GM21723 (cell line): ENCODE results near the gene C19orf81.

Experiments
- ATAC-seq: cut with Tn5 transposase; IDR thresholded peaks from one replicate; pipeline ENCODE4 v1.9.1; 2021; ENCODE audit warnings: mild to moderate bottlenecking, moderate library complexity; ENCODE audit not compliant: unreplicated experiment

Gene C19orf81

GRCh38 chr19:50678323-50678722, 29.1 kb downstream of the C19orf81 start:
- ATAC-seq: no peak

GRCh38 chr19:50679177-50680125, 30.2 kb downstream of the C19orf81 start:
- peak; percentile 76 for ATAC-seq

- ATAC-seq: no peak
Measured at GRCh38 chr19:50686310-50687032, 37.2 kb downstream of the C19orf81 start.

GRCh38 chr19:50688766-50689165, 39.5 kb downstream of the C19orf81 start:
- no peak for ATAC-seq

- ATAC-seq: no peak
Measured at GRCh38 chr19:50690439-50690838, 41.2 kb downstream of the C19orf81 start.

GRCh38 chr19:50693064-50693975, 44.1 kb downstream of the C19orf81 start:
- no peak for ATAC-seq

- no peak for ATAC-seq
Measured at GRCh38 chr19:50694815-50695145, 45.5 kb downstream of the C19orf81 start.

- no peak for ATAC-seq
Measured at GRCh38 chr19:50695251-50696093, 46.2 kb downstream of the C19orf81 start.

GRCh38 chr19:50696094-50696483, 46.8 kb downstream of the C19orf81 start:
- no peak for ATAC-seq

- ATAC-seq: no peak
Measured at GRCh38 chr19:50697414-50698124, 48.3 kb downstream of the C19orf81 start.

GRCh38 chr19:50701367-50701985, 52.2 kb downstream of the C19orf81 start:
- ATAC-seq: no peak

GRCh38 chr19:50702158-50702870, 53.1 kb downstream of the C19orf81 start:
- no peak for ATAC-seq

- no peak for ATAC-seq
Measured at GRCh38 chr19:50702871-50703829, 53.9 kb downstream of the C19orf81 start.

- no peak for ATAC-seq
Measured at GRCh38 chr19:50703915-50704796, 54.9 kb downstream of the C19orf81 start.

GRCh38 chr19:50705422-50706019, 56.3 kb downstream of the C19orf81 start:
- no peak for ATAC-seq

- no peak for ATAC-seq
Measured at GRCh38 chr19:50706387-50706786, 57.1 kb downstream of the C19orf81 start.
